Measurements from ENCODE around the gene HES1. TPM values are rescaled to one million over a fixed set of nuclear protein-coding genes. Genes with fewer than 3 reads are reported as not detected.

Gene HES1
- total RNA-seq, 4 donors from 2014 or later, result 23.1 to 50.9 (median 41.2) TPM

GRCh38 chr3:194158942-194159439 lies 23.0 kb downstream of the HES1 start:
- intact Hi-C loops (cut with DNase I; ENCODE audit: low total_unique reads), result no loop called here
- no peak overlapping the region for H3K27ac ChIP-seq
- DNase-seq, result no peak

GRCh38 chr3:194160158-194160557 lies 24.2 kb downstream of the HES1 start:
- no peaks in the 10 kb centered on the region for H3K9me3 ChIP-seq
- TF ChIP-seq POLR2A (IDR thresholded peaks at IDR 0.05) (no peak), CTCF (IDR thresholded peaks at IDR 0.05) (no peak)
- no peak for DNase-seq
- no peaks in the 10 kb centered on the region for H3K27me3 ChIP-seq
- H3K4me1 ChIP-seq, result no peaks in the 10 kb centered on the region
- intact Hi-C loops (cut with DNase I; ENCODE audit: low total_unique reads), result no loop called here
- H3K27ac ChIP-seq, result no peak overlapping the region
- H3K4me3 ChIP-seq, result no peak overlapping the region
- no peaks in the 10 kb centered on the region for H3K36me3 ChIP-seq

More at GRCh38 chr3:194158942-194159439, 23.0 kb downstream of the HES1 start:
- H3K4me3 ChIP-seq, result no peak overlapping the region
- no peak for TF ChIP-seq POLR2A (IDR thresholded peaks at IDR 0.05)
- no peak for TF ChIP-seq CTCF (IDR thresholded peaks at IDR 0.05)
- H3K9me3 ChIP-seq, result no peaks in the 10 kb centered on the region
- no peaks in the 10 kb centered on the region for H3K36me3 ChIP-seq
- no peaks in the 10 kb centered on the region for H3K27me3 ChIP-seq
- H3K4me1 ChIP-seq, result no peaks in the 10 kb centered on the region

DNA sequence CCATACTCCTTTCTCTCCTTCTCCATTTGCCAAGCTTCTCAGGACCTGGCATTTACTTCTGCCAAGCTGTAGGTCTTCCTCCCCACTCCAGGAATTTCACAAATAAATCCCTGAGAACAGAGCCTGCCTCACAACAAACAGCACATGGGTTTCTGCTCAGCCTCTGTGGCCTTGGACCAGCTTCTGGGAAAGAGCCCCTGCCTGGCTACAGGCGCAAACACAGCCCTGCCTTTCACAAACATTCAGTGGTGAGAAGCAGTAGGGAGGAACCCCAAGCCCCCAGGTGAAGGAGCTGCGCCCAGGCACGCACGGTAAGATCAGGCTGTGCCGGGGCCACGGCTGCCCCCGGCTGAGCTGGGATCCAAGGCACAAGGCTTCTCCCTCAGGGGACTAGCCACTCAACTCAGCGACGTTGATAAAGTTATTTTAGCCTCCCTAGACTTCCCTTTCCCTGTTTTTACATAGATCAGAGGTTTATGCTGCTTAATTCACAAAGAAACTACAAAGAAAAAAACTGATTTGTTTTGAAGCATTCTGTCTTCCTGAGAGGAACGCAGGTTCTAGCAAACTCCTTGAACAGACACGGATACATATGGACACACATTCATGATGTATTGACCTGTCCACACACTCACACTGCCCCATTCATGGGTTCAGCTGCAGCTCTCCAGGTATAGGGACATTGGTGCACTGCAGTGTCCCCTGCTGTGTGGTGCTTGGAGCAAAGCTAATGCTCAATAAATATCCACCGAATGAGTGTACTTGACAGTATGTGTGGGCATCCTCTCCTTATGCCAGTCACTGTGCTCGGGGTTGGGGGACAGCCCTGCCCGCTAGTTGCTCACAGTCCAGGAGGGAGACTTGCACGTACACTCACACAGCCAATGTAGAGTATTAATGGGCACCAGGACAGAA lies 25.4 kb downstream of the HES1 start:
- intact Hi-C loops (cut with DNase I; ENCODE audit: low total_unique reads), result no loop called here
- H3K27ac ChIP-seq, result no peak overlapping the region
- no peaks in the 10 kb centered on the region for H3K36me3 ChIP-seq
- H3K27me3 ChIP-seq, result no peaks in the 10 kb centered on the region
- H3K4me3 ChIP-seq, result no peak overlapping the region
- H3K4me1 ChIP-seq, result no peaks in the 10 kb centered on the region
- no peaks in the 10 kb centered on the region for H3K9me3 ChIP-seq
- no peak for DNase-seq
- TF ChIP-seq CTCF (IDR thresholded peaks at IDR 0.05) (no peak), POLR2A (IDR thresholded peaks at IDR 0.05) (no peak)

- no peak for DNase-seq
- H3K27ac ChIP-seq, result no peak overlapping the region
- H3K27me3 ChIP-seq, result no peaks in the 10 kb centered on the region
- intact Hi-C loops (cut with DNase I; ENCODE audit: low total_unique reads), result no loop called here
- TF ChIP-seq CTCF (IDR thresholded peaks at IDR 0.05) (no peak), POLR2A (IDR thresholded peaks at IDR 0.05) (no peak)
- H3K9me3 ChIP-seq, result no peaks in the 10 kb centered on the region
- no peak overlapping the region for H3K4me3 ChIP-seq
- no peaks in the 10 kb centered on the region for H3K4me1 ChIP-seq
- H3K36me3 ChIP-seq, result no peaks in the 10 kb centered on the region
These were observed 26.2 kb downstream of the HES1 start for GRCh38 chr3:194162070-194162678.

Data from uterus (tissue), 4 donors.